ENCODE data around the gene CAMK2G. TPM values are rescaled to one million over a fixed set of nuclear protein-coding genes. Genes with fewer than 3 reads are reported as not detected.

The CAMK2G gene
- total and polyA plus RNA-seq, 4 donors: 6.8 to 18.3 (median 9.9) TPM

DNA sequence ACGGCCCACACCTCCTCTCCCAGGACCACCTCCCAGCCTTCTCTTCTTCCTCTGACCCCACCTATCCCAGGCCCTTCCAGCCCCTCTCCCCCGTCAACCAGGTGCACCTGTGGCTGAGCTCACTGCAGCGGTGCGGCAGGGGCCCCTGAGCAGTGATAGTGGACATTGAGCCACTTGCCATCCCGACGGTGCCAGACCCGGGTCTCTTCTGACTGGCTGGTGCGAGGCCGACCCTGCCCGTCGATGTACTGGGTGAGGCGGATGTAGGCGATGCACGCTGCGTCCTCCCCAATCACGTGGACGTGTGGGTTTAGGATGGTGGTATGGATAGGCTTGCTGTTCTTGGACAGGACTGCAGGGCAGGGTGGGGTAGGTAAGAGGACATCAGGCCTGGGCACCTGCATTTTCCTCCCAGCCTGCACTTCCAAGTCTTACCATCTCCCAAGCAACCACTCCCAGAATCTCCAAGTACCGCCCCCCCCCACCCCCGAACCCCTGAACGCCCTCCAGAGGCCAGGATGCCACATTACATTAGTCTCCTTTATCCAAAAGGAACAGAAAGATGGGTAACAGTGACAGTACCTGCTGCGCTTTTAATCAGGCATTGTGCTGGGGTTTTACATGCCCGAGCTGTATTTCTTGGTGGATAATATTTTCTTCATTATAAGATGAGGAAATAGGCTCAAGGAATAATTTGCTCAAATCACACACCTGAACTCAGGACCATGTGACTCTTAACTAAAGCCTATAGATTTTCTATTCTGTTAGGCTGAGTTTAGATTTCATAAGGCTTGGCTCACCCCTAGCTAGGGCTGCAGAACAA is 59.2 kb downstream of the CAMK2G start:
- TF ChIP-seq RXRA (IDR thresholded peaks at IDR 0.05) (no peak), YY1 (IDR thresholded peaks at IDR 0.05) (no peak), FOXA2 (IDR thresholded peaks at IDR 0.05) (no peak), NR2F2 (IDR thresholded peaks at IDR 0.05) (no peak), FOXA1 (IDR thresholded peaks at IDR 0.05) (no peak), JUND (IDR thresholded peaks at IDR 0.05) (no peak), HNF4G (IDR thresholded peaks at IDR 0.05) (no peak), GABPA (IDR thresholded peaks at IDR 0.05 in 1 of 2, conservative IDR thresholded peaks at IDR 0.05 in 1 of 2) (no peak), TAF1 (conservative IDR thresholded peaks at IDR 0.05) (no peak), SP1 (IDR thresholded peaks at IDR 0.05) (no peak), HNF4A (conservative IDR thresholded peaks at IDR 0.05) (no peak), EGR1 (IDR thresholded peaks at IDR 0.05; ENCODE audit: low read depth in 2 of 2) (no peak), RAD21 (IDR thresholded peaks at IDR 0.05) (no peak)
- TF ChIP-seq, protein P1, sequence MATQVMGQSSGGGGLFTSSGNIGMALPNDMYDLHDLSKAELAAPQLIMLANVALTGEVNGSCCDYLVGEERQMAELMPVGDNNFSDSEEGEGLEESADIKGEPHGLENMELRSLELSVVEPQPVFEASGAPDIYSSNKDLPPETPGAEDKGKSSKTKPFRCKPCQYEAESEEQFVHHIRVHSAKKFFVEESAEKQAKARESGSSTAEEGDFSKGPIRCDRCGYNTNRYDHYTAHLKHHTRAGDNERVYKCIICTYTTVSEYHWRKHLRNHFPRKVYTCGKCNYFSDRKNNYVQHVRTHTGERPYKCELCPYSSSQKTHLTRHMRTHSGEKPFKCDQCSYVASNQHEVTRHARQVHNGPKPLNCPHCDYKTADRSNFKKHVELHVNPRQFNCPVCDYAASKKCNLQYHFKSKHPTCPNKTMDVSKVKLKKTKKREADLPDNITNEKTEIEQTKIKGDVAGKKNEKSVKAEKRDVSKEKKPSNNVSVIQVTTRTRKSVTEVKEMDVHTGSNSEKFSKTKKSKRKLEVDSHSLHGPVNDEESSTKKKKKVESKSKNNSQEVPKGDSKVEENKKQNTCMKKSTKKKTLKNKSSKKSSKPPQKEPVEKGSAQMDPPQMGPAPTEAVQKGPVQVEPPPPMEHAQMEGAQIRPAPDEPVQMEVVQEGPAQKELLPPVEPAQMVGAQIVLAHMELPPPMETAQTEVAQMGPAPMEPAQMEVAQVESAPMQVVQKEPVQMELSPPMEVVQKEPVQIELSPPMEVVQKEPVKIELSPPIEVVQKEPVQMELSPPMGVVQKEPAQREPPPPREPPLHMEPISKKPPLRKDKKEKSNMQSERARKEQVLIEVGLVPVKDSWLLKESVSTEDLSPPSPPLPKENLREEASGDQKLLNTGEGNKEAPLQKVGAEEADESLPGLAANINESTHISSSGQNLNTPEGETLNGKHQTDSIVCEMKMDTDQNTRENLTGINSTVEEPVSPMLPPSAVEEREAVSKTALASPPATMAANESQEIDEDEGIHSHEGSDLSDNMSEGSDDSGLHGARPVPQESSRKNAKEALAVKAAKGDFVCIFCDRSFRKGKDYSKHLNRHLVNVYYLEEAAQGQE (IDR thresholded peaks at IDR 0.05): no peak
- TF ChIP-seq, protein P2, sequence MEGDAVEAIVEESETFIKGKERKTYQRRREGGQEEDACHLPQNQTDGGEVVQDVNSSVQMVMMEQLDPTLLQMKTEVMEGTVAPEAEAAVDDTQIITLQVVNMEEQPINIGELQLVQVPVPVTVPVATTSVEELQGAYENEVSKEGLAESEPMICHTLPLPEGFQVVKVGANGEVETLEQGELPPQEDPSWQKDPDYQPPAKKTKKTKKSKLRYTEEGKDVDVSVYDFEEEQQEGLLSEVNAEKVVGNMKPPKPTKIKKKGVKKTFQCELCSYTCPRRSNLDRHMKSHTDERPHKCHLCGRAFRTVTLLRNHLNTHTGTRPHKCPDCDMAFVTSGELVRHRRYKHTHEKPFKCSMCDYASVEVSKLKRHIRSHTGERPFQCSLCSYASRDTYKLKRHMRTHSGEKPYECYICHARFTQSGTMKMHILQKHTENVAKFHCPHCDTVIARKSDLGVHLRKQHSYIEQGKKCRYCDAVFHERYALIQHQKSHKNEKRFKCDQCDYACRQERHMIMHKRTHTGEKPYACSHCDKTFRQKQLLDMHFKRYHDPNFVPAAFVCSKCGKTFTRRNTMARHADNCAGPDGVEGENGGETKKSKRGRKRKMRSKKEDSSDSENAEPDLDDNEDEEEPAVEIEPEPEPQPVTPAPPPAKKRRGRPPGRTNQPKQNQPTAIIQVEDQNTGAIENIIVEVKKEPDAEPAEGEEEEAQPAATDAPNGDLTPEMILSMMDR (IDR thresholded peaks at IDR 0.05; ENCODE audit: low read depth, low read length, missing input control): no peak
- TF ChIP-seq, protein P3, sequence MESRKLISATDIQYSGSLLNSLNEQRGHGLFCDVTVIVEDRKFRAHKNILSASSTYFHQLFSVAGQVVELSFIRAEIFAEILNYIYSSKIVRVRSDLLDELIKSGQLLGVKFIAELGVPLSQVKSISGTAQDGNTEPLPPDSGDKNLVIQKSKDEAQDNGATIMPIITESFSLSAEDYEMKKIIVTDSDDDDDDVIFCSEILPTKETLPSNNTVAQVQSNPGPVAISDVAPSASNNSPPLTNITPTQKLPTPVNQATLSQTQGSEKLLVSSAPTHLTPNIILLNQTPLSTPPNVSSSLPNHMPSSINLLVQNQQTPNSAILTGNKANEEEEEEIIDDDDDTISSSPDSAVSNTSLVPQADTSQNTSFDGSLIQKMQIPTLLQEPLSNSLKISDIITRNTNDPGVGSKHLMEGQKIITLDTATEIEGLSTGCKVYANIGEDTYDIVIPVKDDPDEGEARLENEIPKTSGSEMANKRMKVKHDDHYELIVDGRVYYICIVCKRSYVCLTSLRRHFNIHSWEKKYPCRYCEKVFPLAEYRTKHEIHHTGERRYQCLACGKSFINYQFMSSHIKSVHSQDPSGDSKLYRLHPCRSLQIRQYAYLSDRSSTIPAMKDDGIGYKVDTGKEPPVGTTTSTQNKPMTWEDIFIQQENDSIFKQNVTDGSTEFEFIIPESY (IDR thresholded peaks at IDR 0.05): no peak
- TF ChIP-seq, protein P4, sequence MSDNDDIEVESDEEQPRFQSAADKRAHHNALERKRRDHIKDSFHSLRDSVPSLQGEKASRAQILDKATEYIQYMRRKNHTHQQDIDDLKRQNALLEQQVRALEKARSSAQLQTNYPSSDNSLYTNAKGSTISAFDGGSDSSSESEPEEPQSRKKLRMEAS (IDR thresholded peaks at IDR 0.05): no peak
- TF ChIP-seq, protein P5, sequence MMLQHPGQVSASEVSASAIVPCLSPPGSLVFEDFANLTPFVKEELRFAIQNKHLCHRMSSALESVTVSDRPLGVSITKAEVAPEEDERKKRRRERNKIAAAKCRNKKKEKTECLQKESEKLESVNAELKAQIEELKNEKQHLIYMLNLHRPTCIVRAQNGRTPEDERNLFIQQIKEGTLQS (IDR thresholded peaks at IDR 0.05): no peak
- no peaks in the 10 kb centered on the region for H3K9me3 ChIP-seq (ENCODE audit: control insufficient read depth in 4 of 4, low read length in 3 of 4)
- no peak overlapping the region for H3K4me3 ChIP-seq (ENCODE audit: low read depth in 1 of 3, low read length in 3 of 3)
- peaks cover 0 to 6% (median 0%) of the 10 kb centered on the region in 4 donors for H3K36me3 ChIP-seq (ENCODE audit: control insufficient read depth in 4 of 4, insufficient read depth in 3 of 4, low read depth in 1 of 4, low read length in 3 of 4)
- no peak overlapping the region for H3K27ac ChIP-seq (ENCODE audit: low read depth in 1 of 2, low read length in 2 of 2)
- 88% methylated on average over 22 of the region's 22 CpGs for WGBS
- H3K4me1 ChIP-seq (ENCODE audit: control insufficient read depth in 4 of 4, insufficient read depth in 4 of 4, low read length in 3 of 4): peaks cover 17 to 42% (median 39%) of the 10 kb centered on the region in 4 donors
- DNase-seq (ENCODE audit: low spot score): no peak
- H3K27me3 ChIP-seq (ENCODE audit: control insufficient read depth in 4 of 4, insufficient read depth in 4 of 4, low read length in 3 of 4): no peaks in the 10 kb centered on the region
- no peak overlapping the region for H3K9ac ChIP-seq (ENCODE audit: low read depth in 1 of 2, low read length in 2 of 2)
